HG03520 (cell line): ENCODE results near the gene PDPK1.
"Not testable (repeated sequence)": the region's sequence is repeated elsewhere in the genome, so short reads cannot be mapped to it uniquely, and the experiment has no call there.

Source experiments
- ATAC-seq: cut with Tn5 transposase; IDR thresholded peaks from one replicate; pipeline ENCODE4 v1.9.1; 2021; ENCODE audit warnings: mild to moderate bottlenecking, moderate library complexity; ENCODE audit not compliant: unreplicated experiment

Gene PDPK1

DNA sequence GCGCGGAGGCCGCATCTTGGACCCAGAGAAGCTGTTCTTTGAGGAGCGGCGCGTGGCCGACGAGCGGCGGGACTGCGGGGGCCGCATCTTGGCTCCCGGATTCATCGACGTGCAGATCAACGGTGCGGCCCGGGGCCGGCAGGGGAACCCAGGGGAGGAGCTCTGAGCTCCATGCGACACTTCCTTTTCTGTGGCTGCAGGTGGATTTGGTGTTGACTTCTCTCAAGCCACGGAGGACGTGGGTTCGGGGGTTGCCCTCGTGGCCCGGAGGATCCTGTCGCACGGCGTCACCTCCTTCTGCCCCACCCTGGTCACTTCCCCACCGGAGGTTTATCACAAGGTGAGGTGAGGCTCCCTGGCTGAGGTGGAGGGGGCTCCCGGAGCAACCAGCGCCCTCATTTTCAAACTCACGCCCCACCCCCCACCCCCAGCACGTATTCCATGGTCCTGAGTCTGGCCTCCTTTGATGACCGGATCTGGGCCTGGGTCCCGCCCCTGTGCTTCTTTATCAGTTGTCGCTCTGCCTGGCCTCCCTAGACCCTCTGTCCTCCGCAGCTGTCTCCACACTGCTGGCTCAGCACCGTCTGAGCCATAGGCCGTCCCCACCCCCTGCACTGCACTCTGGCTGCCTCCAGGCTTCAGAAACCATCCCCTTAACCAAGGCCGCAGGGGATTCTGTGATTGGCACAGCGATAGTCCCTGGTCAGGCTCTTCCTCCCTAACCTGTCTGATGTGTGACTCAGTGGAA lies 16.9 kb upstream of the PDPK1 start:
- no peak for ATAC-seq

DNA sequence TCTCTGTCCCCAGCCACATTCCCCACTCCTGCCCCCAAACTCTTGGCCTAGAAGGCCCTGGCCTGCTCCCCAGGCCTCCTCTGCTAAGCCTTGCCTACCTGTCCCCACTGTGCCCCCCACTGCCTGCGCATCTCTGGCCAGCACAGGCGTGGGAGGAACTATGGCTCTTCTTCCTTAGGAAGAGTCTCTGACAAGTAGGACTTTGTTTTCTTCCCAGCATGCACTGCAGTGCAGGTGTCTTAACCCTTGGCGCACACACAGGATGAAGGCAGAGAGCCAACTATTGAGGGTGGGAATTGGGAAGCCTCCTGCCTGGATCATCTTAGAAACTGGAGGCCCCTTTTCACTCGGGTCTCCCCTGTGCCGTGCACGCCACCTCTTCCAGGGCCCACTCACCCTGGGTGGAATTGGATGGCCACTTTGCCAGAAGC lies 14.0 kb upstream of the PDPK1 start:
- no peak for ATAC-seq

GRCh38 chr16:2524339-2524938 lies 13.4 kb upstream of the PDPK1 start:
- no peak for ATAC-seq

DNA sequence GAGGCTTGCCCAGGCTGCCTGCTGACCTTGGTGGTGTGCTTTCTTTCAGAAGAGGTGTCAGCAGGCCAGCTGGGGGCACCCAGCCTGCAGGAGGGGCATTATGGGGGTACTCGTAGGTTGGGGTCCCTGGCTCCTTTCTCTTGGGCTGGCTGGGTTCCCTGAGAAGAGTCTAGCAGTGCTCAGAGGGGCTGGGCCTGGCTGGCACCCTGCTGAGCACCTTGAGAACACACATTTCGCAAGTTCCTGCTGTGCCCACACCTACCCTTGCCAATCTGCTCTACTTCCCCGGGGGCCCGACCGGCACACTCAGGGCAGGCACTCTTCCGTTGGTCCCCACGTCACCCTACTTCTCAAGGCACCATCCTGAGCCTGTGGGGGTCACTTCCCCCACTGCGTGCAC lies 11.7 kb upstream of the PDPK1 start:
- ATAC-seq = no peak

- no peak for ATAC-seq
Observed at GRCh38 chr16:2527071-2527783, 10.6 kb upstream of the PDPK1 start.

DNA sequence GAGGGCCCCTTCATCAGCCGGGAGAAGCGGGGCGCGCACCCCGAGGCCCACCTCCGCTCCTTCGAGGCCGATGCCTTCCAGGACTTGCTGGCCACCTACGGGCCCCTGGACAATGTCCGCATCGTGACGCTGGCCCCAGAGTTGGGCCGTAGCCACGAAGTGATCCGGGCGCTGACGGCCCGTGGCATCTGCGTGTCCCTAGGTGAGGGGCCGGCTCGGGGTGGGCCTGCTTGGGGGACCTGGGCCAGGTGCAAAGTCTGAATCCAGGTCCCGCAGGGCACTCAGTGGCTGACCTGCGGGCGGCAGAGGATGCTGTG lies 10.1 kb upstream of the PDPK1 start:
- no peak for ATAC-seq

GRCh38 chr16:2528161-2529060 lies 9.4 kb upstream of the PDPK1 start:
- no peak for ATAC-seq

DNA sequence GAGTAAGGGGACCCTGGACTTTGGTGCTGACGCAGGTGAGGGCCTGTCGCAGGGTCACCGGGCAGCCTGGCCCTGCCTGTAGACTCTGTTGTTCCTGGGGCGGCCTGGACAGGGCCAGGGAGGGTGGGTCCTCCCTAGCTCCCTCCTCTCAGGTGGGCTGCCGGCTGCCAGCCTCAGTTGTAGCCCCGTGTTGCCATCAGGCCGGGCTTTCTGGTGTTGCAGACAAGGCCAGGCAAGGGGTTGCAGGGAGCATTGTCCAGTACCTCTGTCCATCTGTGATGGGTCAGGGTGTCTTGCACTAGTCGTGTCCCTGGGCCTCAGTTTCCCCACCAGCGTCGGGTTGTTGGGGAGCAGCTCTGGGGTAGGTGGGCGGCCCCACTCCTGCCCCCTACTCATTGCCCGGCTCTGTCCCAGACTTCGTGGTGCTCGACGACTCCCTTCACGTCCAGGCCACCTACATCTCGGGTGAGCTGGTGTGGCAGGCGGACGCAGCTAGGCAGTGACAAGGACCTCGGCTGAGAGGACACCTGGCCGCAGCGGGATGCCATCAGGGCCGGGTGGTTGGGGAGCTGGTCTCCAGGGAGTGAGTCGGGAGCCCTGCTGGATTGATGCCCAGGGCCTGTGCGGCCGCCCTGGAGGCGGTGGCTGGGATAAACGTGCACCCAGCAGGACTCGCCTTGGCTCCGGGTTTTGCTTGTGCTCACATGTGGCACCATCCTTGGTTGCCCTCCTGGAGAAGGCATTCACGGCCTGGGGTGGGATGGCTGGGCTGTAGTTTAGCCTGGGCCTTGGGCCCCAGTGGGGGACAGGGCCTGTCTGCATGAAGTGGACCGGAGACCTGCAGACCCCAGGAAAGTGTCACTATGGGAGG lies 8.5 kb upstream of the PDPK1 start:
- ATAC-seq = no peak

DNA sequence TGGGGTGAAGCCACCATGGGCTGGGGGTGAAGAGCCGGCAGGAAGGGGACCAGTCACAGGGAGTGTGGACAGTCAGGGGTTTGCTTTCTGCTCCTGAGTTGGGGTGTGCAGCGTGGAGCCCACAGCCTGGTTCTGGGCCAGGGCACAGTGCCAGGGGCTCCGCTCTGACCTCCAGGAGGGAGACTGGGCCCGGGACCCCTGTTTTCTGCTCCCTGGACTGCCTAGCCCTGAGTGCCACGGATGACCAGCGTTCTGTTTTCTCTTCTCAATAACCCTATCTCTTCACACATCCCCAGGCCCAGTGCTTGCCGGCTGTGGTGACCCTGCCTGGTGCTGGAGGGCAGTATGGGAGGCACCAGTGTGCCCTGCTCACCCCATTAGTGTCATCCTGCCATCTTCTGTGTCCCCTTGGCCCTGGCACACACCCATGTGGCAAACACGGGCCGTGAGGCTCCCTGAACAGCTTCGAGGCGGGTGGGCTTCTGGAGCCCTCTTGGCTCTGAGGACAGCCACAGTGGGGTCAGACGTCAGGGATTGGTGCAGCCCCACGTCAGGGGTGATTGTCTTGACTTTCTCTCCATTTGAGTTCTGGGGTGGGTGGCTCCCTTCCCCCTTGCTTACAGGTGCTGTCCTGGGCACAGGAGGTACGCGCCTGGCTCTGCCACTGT lies 7.7 kb upstream of the PDPK1 start:
- ATAC-seq = no peak

GRCh38 chr16:2530629-2531318 lies 7.0 kb upstream of the PDPK1 start:
- no peak for ATAC-seq

DNA sequence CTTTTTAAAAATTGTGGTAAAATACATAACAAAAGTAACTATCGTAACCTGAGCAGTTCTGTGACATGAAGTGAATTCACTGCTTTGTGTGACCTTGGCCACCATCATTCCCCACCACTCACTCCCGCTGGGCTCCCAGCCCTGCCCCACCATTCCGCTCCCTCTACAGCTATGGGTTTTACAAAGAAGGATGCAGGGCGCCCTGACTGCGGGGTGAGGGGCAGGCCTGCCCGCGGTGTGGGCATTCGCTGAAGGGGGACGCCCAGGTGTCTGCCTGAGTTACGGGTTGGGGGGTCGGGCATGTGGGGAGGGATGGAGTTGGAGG lies 6.5 kb upstream of the PDPK1 start, which contains the start of gene CEMP1:
Gene CEMP1 (minus strand): TSS at position 38 of the 325 bp plus-strand sequence. CDS start 335 bp downstream, outside the sequence.
- ATAC-seq = no peak

DNA sequence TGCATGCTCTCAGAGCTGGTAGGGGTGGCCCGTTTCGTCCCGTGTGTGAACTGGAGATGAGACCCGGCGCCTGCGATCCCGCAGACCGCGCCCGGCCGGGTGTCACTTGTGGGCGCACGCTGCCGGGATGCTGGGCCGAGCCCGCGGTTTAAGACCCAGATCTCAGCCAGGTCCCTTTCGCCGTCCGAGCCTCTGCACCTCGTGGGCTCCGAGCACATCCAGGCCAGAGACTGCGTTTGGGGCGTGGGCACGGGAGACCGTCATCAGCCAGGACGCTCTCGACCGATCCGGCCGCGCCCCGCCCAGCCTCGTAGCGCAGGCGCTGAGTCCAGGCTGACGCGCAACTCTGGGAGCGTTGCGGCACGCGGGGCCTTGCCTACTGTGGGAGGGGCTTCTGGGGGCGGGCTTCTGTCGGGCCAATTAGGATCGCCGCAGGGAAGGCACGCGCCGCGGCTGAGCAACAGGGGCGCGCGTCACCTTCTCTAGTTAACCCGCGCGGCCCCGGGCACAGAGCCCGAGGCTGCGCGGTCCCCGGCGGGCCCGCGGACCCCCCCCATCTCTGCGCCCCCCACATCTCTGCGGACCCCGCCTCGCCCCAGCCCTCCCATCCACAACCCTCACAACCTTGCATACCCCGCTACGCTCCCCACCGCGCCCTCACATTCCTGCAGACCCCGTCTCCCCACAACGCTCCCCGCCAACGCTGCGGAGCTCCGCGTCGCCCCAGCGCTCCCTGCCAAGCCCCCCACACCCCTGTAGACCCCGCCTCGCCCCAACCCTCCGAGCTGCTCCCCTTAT lies 5.9 kb upstream of the PDPK1 start:
- peak; percentile 78 for ATAC-seq

DNA sequence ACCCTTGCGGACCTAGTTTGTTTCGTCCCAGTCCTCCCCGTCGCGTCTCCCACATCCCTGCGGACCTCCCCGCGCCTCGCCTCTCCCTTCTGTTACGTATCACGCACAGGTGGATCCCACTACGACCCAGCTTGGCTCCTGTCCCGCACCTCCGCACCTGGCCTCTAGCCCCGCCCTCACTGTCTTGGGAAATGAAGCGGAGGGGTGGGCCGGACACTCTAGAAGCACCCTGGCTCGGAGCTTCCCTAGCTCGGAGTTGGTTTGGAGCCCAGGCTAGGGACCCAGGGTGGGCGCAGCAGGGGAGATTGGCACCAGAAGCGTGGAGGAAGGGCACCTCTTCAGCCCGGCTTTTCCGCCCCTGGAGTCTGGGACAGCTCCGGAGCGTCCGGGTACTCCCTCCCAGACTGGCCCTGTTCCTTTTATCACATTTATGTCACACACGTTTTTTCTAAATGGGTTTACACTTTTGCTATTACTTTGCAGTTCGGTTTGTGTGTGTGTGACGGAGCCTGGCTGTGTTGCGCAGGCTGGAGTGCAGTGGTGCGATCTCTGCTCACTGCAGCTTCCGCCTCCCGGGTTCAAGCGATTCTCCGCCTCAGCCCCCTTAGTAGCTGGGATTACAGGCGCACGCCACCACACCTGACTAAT lies 5.2 kb upstream of the PDPK1 start:
- no peak for ATAC-seq

GRCh38 chr16:2533142-2533755 lies 4.6 kb upstream of the PDPK1 start:
- not testable (repeated sequence) for ATAC-seq

DNA sequence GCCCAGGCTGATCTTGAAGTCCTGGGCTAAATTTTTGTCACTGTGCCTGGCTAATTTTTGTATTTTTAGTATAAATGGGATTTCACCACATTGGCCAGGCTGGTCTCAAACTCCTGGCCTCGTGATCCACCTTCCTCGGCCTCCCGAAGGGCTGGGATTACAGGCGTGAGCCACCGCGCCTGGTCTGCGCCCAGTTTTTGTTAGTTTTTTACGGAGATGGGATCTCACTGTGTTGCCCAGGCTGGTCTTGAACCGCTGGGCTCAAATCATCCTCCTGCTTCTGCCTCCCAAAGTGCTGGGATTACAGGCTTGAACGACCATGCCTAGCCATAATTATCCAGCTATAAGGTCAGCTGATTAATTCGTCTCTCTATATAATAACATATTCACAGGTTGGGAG lies 3.9 kb upstream of the PDPK1 start:
- ATAC-seq = no peak

DNA sequence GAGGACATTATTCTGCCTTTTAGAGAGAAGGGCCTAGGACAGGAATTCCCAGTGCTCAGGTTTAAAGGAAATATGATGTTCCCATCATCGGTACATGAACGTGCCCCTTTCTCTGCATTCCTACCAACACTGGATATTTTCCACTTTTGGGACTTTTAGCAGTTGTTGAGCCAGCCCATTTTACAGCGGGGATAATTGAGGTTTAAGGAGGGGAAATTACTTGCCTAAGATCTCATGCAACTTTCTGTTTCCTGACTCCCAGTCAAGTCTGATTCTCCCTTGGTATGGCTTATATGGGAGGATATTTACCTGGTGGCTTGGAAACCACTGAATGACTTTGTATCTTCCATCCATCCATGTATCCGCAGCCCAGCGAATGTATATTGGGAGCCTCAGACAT lies 3.5 kb upstream of the PDPK1 start:
- ATAC-seq = not testable (repeated sequence)

DNA sequence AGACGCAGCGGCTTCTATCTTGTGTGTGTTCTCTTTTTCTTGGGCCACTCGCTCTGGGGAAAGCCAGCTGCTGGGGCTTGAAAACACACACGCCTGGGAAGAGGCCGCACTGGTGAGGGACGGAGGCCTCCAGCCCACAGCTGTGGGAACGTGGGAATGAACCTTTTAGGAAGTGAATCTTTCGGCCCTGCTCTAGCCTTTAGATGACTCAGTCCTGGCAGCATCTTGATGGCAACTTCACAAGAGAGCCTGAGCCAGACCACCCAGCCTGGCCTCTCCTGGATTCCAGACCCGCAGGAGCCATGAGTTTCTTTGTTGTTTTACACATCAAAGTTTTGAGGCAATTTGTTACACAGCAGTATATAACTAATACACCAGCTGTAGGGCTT lies 2.2 kb upstream of the PDPK1 start:
- no peak for ATAC-seq
